ENCODE results near the gene JAKMIP3. TPM values are rescaled to one million over a fixed set of nuclear protein-coding genes. Genes with fewer than 3 reads are reported as not detected.

Gene JAKMIP3
- total and polyA plus RNA-seq, 10 of the 15 experiments (the other 5 are each of a cell fraction or from before 2014, with no cell fraction given) = 0.01 TPM; not detected in 7

DNA sequence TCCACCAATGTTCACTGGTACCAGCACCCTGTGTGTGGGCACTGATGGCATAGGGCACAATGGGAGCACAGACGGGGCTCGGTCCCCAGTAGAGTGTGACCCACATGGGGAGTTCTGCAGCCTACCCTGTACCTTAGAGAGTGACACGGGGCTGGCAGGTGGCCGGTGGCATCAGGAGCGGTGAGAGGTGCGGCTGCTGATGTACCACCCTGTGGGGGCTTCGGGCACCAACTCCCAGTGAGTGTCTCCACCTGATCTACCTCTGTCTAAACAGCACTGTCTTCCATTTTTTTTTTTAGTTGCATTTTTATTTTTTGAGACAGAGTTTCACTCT lies 4.1 kb downstream of the JAKMIP3 start:
- Histone ChIP-seq H3K27ac (ENCODE audit: control insufficient read depth, insufficient read depth) (no peak overlapping the region), H4K20me1 (ENCODE audit: control insufficient read depth, insufficient read depth) (no peaks in the 10 kb centered on the region), H3K9ac (ENCODE audit: control insufficient read depth, insufficient read depth, low read length) (no peak overlapping the region), H3K79me2 (ENCODE audit: control insufficient read depth, insufficient read depth, low read length) (no peaks in the 10 kb centered on the region), H3K4me3 (no peak overlapping the region), H3K4me2 (ENCODE audit: control insufficient read depth, insufficient read depth) (no peak overlapping the region), H2AFZ (ENCODE audit: control insufficient read depth, low read depth, low read length) (no peak overlapping the region), H3K36me3 (ENCODE audit: control insufficient read depth in 2 of 2, insufficient read depth in 2 of 2, low read length in 1 of 2) (no peaks in the 10 kb centered on the region), H3K27me3 (replicated peaks in 1 of 2; ENCODE audit: control insufficient read depth in 2 of 2, insufficient read depth in 2 of 2, low read length in 1 of 2) (no peaks in the 10 kb centered on the region; a peak in 1 of 4 replicates), H3K4me1 (ENCODE audit: control insufficient read depth, insufficient read depth, low read length) (no peaks in the 10 kb centered on the region), H3K9me3 (replicated peaks; ENCODE audit: control insufficient read depth, insufficient read depth, low read length) (no peaks in the 10 kb centered on the region)
- no TSS peak for BruUV-seq (replicated peaks)
- intact Hi-C loops (cut with micrococcal nuclease; ENCODE audit: unreplicated experiment) (no loop called here), in situ Hi-C loops (cut with MboI) (no loop called here)
- ChIA-PET SMC1A (ENCODE audit: uncharacterized antibody, unreplicated experiment) (no interaction called here), RAD21 (ENCODE audit: unreplicated experiment) (no interaction called here), POLR2A (no interaction called here), CTCF (no interaction called here)
- DNase-seq (ENCODE audit: low read depth, low spot score) (no peak), ATAC-seq (no peak), FAIRE-seq (no peak)
- WGBS (ENCODE audit: insufficient coverage, insufficient replicate concordance, low lambda C conversion rate, missing lambda C conversion rate) = 40% methylated on average over 7 of the region's 7 CpGs
- TF ChIP-seq, protein P1, sequence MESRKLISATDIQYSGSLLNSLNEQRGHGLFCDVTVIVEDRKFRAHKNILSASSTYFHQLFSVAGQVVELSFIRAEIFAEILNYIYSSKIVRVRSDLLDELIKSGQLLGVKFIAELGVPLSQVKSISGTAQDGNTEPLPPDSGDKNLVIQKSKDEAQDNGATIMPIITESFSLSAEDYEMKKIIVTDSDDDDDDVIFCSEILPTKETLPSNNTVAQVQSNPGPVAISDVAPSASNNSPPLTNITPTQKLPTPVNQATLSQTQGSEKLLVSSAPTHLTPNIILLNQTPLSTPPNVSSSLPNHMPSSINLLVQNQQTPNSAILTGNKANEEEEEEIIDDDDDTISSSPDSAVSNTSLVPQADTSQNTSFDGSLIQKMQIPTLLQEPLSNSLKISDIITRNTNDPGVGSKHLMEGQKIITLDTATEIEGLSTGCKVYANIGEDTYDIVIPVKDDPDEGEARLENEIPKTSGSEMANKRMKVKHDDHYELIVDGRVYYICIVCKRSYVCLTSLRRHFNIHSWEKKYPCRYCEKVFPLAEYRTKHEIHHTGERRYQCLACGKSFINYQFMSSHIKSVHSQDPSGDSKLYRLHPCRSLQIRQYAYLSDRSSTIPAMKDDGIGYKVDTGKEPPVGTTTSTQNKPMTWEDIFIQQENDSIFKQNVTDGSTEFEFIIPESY (IDR thresholded peaks at IDR 0.05) = no peak
- TF ChIP-seq, protein P2, sequence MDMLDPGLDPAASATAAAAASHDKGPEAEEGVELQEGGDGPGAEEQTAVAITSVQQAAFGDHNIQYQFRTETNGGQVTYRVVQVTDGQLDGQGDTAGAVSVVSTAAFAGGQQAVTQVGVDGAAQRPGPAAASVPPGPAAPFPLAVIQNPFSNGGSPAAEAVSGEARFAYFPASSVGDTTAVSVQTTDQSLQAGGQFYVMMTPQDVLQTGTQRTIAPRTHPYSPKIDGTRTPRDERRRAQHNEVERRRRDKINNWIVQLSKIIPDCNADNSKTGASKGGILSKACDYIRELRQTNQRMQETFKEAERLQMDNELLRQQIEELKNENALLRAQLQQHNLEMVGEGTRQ (IDR thresholded peaks at IDR 0.05; ENCODE audit: borderline replicate concordance, low read depth, low read length) = no peak
- TF ChIP-seq, protein P3, sequence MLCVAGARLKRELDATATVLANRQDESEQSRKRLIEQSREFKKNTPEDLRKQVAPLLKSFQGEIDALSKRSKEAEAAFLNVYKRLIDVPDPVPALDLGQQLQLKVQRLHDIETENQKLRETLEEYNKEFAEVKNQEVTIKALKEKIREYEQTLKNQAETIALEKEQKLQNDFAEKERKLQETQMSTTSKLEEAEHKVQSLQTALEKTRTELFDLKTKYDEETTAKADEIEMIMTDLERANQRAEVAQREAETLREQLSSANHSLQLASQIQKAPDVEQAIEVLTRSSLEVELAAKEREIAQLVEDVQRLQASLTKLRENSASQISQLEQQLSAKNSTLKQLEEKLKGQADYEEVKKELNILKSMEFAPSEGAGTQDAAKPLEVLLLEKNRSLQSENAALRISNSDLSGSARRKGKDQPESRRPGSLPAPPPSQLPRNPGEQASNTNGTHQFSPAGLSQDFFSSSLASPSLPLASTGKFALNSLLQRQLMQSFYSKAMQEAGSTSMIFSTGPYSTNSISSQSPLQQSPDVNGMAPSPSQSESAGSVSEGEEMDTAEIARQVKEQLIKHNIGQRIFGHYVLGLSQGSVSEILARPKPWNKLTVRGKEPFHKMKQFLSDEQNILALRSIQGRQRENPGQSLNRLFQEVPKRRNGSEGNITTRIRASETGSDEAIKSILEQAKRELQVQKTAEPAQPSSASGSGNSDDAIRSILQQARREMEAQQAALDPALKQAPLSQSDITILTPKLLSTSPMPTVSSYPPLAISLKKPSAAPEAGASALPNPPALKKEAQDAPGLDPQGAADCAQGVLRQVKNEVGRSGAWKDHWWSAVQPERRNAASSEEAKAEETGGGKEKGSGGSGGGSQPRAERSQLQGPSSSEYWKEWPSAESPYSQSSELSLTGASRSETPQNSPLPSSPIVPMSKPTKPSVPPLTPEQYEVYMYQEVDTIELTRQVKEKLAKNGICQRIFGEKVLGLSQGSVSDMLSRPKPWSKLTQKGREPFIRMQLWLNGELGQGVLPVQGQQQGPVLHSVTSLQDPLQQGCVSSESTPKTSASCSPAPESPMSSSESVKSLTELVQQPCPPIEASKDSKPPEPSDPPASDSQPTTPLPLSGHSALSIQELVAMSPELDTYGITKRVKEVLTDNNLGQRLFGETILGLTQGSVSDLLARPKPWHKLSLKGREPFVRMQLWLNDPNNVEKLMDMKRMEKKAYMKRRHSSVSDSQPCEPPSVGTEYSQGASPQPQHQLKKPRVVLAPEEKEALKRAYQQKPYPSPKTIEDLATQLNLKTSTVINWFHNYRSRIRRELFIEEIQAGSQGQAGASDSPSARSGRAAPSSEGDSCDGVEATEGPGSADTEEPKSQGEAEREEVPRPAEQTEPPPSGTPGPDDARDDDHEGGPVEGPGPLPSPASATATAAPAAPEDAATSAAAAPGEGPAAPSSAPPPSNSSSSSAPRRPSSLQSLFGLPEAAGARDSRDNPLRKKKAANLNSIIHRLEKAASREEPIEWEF (IDR thresholded peaks at IDR 0.05; ENCODE audit: insufficient replicate concordance, low read depth, low read length) = no peak
- no peak for TF ChIP-seq FOS (IDR thresholded peaks at IDR 0.05; ENCODE audit: borderline replicate concordance, extremely low read depth, insufficient read length)
- no peak for TF ChIP-seq NR2F1 (conservative IDR thresholded peaks at IDR 0.05)
- no peak for TF ChIP-seq POU2F2 (IDR thresholded peaks at IDR 0.05; ENCODE audit: borderline replicate concordance, low read depth, low read length)
- TF ChIP-seq RBBP5 (conservative IDR thresholded peaks at IDR 0.05) = no peak
- TF ChIP-seq, protein P4, sequence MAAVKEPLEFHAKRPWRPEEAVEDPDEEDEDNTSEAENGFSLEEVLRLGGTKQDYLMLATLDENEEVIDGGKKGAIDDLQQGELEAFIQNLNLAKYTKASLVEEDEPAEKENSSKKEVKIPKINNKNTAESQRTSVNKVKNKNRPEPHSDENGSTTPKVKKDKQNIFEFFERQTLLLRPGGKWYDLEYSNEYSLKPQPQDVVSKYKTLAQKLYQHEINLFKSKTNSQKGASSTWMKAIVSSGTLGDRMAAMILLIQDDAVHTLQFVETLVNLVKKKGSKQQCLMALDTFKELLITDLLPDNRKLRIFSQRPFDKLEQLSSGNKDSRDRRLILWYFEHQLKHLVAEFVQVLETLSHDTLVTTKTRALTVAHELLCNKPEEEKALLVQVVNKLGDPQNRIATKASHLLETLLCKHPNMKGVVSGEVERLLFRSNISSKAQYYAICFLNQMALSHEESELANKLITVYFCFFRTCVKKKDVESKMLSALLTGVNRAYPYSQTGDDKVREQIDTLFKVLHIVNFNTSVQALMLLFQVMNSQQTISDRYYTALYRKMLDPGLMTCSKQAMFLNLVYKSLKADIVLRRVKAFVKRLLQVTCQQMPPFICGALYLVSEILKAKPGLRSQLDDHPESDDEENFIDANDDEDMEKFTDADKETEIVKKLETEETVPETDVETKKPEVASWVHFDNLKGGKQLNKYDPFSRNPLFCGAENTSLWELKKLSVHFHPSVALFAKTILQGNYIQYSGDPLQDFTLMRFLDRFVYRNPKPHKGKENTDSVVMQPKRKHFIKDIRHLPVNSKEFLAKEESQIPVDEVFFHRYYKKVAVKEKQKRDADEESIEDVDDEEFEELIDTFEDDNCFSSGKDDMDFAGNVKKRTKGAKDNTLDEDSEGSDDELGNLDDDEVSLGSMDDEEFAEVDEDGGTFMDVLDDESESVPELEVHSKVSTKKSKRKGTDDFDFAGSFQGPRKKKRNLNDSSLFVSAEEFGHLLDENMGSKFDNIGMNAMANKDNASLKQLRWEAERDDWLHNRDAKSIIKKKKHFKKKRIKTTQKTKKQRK (IDR thresholded peaks at IDR 0.05; ENCODE audit: low read depth, low read length) = no peak
- TF ChIP-seq SMC3 (IDR thresholded peaks at IDR 0.05; ENCODE audit: borderline replicate concordance, low read length) = no peak
- no peak for TF ChIP-seq NR2C2 (IDR thresholded peaks at IDR 0.05; ENCODE audit: borderline replicate concordance, control insufficient read depth, insufficient read length, low read depth)

Measured in GM12878 (cell line).